Measurements from ENCODE around the gene PNMA8B. TPM values are rescaled to one million over a fixed set of nuclear protein-coding genes. Genes with fewer than 3 reads are reported as not detected.
"Not testable (repeated sequence)": the region's sequence is repeated elsewhere in the genome, so short reads cannot be mapped to it uniquely, and the experiment has no call there.

Gene PNMA8B, protein sequence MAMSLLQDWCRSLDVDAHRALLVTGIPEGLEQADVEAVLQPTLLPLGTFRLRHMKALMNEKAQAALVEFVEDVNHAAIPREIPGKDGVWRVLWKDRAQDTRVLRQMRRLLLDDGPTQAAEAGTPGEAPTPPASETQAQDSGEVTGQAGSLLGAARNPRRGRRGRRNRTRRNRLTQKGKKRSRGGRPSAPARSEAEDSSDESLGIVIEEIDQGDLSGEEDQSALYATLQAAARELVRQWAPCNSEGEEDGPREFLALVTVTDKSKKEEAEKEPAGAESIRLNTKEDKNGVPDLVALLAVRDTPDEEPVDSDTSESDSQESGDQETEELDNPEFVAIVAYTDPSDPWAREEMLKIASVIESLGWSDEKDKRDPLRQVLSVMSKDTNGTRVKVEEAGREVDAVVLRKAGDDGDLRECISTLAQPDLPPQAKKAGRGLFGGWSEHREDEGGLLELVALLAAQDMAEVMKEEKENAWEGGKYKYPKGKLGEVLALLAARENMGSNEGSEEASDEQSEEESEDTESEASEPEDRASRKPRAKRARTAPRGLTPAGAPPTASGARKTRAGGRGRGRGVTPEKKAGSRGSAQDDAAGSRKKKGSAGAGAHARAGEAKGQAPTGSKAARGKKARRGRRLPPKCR
- under 1 TPM; 0.05 to 0.11 (median 0.08) TPM for total RNA-seq

DNA sequence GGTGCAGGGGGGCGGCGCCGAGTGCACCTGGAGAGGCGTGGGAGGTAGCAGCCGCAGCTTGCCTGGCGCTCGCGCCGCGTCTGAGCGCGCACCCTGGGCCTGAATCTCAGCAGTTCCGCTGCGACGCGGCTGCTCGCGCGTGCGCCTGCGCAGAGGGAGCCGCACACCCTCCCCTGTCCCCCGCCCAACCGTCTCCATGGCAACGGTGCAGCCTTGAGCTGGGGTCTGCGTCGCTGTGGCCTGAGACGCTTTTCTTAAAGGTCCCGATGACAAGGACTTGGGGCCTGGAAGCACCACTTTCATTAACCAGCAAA, at the start of gene PNMA8B:
Gene PNMA8B (minus strand): TSS at position 82 of the 314 bp plus-strand sequence. CDS start 402 bp downstream, outside the sequence.
- peaks cover 16% of the 10 kb centered on the region for H3K4me1 Mint-ChIP-seq (ENCODE audit: low read depth)
- H3K36me3 Mint-ChIP-seq (ENCODE audit: insufficient read depth) = no peaks in the 10 kb centered on the region
- H3K27me3 Mint-ChIP-seq (ENCODE audit: low read depth) = peaks cover 53% of the 10 kb centered on the region
- ATAC-seq = peak in 1 of 2 donors; percentile 15
- H3K4me3 Mint-ChIP-seq = no peak within 1 kb of the TSS
- no peaks in the 10 kb centered on the region for H3K9me3 Mint-ChIP-seq
- DNase-seq = peak; percentile 24

DNA sequence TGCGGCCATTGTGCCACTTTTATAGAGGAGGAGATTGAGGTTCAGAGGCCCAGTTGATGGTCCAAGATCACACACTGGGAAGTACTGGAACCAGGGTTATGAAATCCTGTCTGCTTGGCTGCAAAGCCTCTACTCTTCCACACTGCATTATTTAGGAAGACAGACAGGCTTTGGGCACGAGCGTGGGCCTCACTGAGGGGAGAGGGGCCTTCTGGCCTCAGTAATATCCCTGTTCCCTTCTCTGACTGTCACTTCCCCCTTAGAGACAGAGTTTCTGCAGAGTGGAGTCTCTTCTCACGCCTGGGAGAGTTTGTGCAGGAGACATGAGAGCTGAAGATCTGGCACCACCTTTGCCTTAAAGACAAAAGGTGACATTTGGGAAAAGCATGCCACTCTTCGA, 49.0 kb upstream of the PNMA8B start:
- Mint-ChIP-seq H3K27me3 (ENCODE audit: low read depth) (no peaks in the 10 kb centered on the region), H3K36me3 (ENCODE audit: insufficient read depth) (no peaks in the 10 kb centered on the region), H3K4me3 (no peak overlapping the region), H3K9me3 (no peaks in the 10 kb centered on the region), H3K4me1 (ENCODE audit: low read depth) (peaks cover 5% of the 10 kb centered on the region)
- ATAC-seq = no peak
- DNase-seq = no peak

DNA sequence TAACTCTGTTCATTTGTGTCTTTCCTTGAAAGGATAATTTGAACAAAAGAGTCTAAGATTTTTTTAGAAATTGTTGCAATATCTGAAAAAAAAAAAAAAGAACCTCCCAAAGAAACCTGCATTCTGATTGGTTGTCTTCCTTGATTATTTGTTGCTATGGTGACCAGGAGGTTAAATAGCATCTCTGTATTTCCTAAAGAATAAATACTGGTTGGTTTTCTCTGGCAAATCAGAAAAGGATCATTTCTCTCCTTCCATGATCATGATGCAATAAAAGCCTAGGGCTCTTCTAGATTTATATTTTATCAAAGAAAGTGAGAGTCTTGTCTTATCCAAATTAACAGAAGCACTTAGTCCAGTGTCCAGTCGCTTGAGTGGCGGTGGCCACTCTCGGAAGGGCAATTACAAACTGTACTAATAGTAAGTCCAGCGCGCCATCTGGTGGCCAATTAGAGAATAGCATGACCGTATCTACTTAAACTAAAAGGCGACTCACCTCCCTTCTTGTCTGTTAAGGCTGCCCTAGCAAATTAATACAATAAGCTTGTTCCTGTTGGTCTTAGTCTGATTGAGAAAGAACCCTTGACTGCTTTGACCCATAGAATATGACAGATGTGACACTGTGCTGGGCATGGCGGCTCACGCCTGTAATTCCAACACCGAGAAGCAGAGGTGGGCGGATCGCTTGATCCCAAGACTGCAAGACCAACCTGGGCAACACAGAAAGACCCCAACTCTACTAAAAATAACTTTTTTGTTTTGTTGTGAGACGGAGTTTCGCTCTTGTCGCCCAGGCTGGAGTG, 47.0 kb upstream of the PNMA8B start:
- no peaks in the 10 kb centered on the region for H3K27me3 Mint-ChIP-seq (ENCODE audit: low read depth)
- DNase-seq (peak; percentile 80), ATAC-seq (peak; percentile 43 to 46)
- peaks cover 5% of the 10 kb centered on the region for H3K4me1 Mint-ChIP-seq (ENCODE audit: low read depth)
- no peaks in the 10 kb centered on the region for H3K36me3 Mint-ChIP-seq (ENCODE audit: insufficient read depth)
- H3K4me3 Mint-ChIP-seq = no peak overlapping the region
- H3K9me3 Mint-ChIP-seq = no peaks in the 10 kb centered on the region

DNA sequence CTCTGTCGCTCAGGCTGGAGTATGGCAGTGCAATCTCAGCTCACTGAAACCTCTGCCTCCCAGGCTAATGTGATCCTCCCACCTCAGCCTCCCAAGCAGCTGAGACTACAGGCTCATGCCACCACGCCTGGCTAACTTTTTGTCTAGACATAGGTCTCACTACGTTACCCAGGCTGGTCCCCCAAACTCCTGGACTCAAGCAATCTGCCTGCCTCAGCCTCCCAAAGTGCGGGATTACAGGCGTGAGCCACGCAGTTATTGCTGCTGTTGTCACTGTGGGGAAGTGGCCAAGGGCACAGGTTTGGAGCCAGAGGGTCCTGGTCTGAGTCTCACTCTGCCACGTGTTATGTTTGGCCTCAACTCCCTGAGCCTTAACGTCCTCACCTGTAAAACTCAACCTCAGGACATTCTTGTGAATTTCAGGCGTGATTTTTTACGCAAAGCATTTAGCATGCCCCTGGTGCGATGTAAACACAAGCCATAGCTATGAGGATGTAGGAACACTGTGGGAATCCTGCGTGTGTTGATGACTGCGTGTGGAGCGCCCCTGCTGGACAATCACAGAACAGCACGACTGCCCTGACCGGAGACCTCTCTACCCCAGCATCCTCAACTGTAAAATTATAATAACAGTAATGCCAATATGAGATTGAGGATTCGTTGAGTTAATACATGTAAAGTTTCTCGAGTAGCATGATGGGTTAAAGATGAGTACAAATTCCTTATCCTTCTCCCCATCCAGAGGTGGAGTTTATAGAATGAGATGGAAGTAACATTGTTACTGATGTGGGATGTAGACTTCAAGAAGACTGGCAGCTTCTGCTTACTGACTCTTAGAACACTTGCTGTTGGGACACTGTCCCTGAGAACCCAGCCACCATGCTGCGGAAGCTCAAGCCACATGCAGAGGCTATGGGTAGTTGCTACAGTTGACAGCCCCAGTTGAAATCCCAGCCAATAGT, 41.8 kb upstream of the PNMA8B start:
- DNase-seq (peak; percentile 68), ATAC-seq (peak; percentile 67 to 85)
- H3K36me3 Mint-ChIP-seq (ENCODE audit: insufficient read depth) = no peaks in the 10 kb centered on the region
- no peaks in the 10 kb centered on the region for H3K9me3 Mint-ChIP-seq
- no peak overlapping the region for H3K4me3 Mint-ChIP-seq
- H3K27me3 Mint-ChIP-seq (ENCODE audit: low read depth) = no peaks in the 10 kb centered on the region
- peaks cover 4% of the 10 kb centered on the region for H3K4me1 Mint-ChIP-seq (ENCODE audit: low read depth)

- Mint-ChIP-seq H3K27me3 (ENCODE audit: low read depth) (no peaks in the 10 kb centered on the region), H3K4me1 (ENCODE audit: low read depth) (peaks cover 4% of the 10 kb centered on the region), H3K4me3 (no peak overlapping the region), H3K9me3 (no peaks in the 10 kb centered on the region), H3K36me3 (ENCODE audit: insufficient read depth) (no peaks in the 10 kb centered on the region)
- DNase-seq (no peak), ATAC-seq (no peak)
Measured at GRCh38 chr19:46536391-46536790, 40.7 kb upstream of the PNMA8B start.

- H3K4me1 Mint-ChIP-seq (ENCODE audit: low read depth) = peaks cover 15% of the 10 kb centered on the region
- ATAC-seq (no peak), DNase-seq (no peak)
- H3K27me3 Mint-ChIP-seq (ENCODE audit: low read depth) = no peaks in the 10 kb centered on the region
- no peak overlapping the region for H3K4me3 Mint-ChIP-seq
- H3K9me3 Mint-ChIP-seq = no peaks in the 10 kb centered on the region
- no peaks in the 10 kb centered on the region for H3K36me3 Mint-ChIP-seq (ENCODE audit: insufficient read depth)
Measured at GRCh38 chr19:46533621-46534081, 38.0 kb upstream of the PNMA8B start.

- DNase-seq = no peak
- H3K4me3 Mint-ChIP-seq = no peak overlapping the region
- no peaks in the 10 kb centered on the region for H3K9me3 Mint-ChIP-seq
- no peaks in the 10 kb centered on the region for H3K27me3 Mint-ChIP-seq (ENCODE audit: low read depth)
- ATAC-seq = no peak
- no peaks in the 10 kb centered on the region for H3K36me3 Mint-ChIP-seq (ENCODE audit: insufficient read depth)
- peaks cover 15% of the 10 kb centered on the region for H3K4me1 Mint-ChIP-seq (ENCODE audit: low read depth)
Measured at GRCh38 chr19:46533078-46533620, 37.5 kb upstream of the PNMA8B start.

GRCh38 chr19:46530636-46531035, 35.0 kb upstream of the PNMA8B start:
- DNase-seq = no peak
- H3K4me3 Mint-ChIP-seq = no peak overlapping the region
- no peaks in the 10 kb centered on the region for H3K27me3 Mint-ChIP-seq (ENCODE audit: low read depth)
- H3K4me1 Mint-ChIP-seq (ENCODE audit: low read depth) = peaks cover 11% of the 10 kb centered on the region
- ATAC-seq = peak; percentile 35 to 38
- no peaks in the 10 kb centered on the region for H3K36me3 Mint-ChIP-seq (ENCODE audit: insufficient read depth)
- H3K9me3 Mint-ChIP-seq = no peaks in the 10 kb centered on the region

GRCh38 chr19:46529622-46530451, 34.2 kb upstream of the PNMA8B start:
- Mint-ChIP-seq H3K4me3 (no peak overlapping the region), H3K27me3 (ENCODE audit: low read depth) (no peaks in the 10 kb centered on the region), H3K9me3 (no peaks in the 10 kb centered on the region), H3K36me3 (ENCODE audit: insufficient read depth) (no peaks in the 10 kb centered on the region), H3K4me1 (ENCODE audit: low read depth) (peaks cover 12% of the 10 kb centered on the region)
- peak; percentile 79 for DNase-seq
- ATAC-seq = peak; percentile 70 to 75

- H3K36me3 Mint-ChIP-seq (ENCODE audit: insufficient read depth) = no peaks in the 10 kb centered on the region
- H3K4me1 Mint-ChIP-seq (ENCODE audit: low read depth) = peaks cover 19% of the 10 kb centered on the region
- no peak overlapping the region for H3K4me3 Mint-ChIP-seq
- no peak for ATAC-seq
- H3K9me3 Mint-ChIP-seq = no peaks in the 10 kb centered on the region
- DNase-seq = no peak
- H3K27me3 Mint-ChIP-seq (ENCODE audit: low read depth) = no peaks in the 10 kb centered on the region
Measured at GRCh38 chr19:46528601-46529590, 33.2 kb upstream of the PNMA8B start.

DNA sequence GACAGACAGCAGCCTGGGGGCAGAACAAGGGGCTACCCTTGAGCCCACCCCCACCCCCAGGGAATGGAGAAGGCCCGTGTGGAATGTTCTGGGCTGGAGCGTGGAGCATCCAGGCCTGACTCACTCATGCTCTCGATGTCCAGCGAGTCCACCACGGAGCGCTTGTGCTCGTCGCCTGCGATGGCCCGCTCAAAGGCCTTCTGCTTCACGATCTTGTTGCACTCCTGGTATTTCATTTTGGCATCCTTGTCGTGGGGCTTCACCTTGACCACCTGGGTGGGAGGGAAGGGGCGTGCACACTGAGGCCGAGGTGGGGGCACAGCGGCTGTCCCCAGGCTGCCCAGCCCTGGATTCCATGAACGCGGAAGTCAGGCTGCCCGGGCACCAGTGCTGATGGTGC, 31.1 kb upstream of the PNMA8B start:
- not testable (repeated sequence) for H3K4me3 Mint-ChIP-seq; H3K36me3 Mint-ChIP-seq (ENCODE audit: insufficient read depth); DNase-seq; H3K9me3 Mint-ChIP-seq; H3K27me3 Mint-ChIP-seq (ENCODE audit: low read depth); ATAC-seq
- peaks cover 33% of the 10 kb centered on the region for H3K4me1 Mint-ChIP-seq (ENCODE audit: low read depth)

DNA sequence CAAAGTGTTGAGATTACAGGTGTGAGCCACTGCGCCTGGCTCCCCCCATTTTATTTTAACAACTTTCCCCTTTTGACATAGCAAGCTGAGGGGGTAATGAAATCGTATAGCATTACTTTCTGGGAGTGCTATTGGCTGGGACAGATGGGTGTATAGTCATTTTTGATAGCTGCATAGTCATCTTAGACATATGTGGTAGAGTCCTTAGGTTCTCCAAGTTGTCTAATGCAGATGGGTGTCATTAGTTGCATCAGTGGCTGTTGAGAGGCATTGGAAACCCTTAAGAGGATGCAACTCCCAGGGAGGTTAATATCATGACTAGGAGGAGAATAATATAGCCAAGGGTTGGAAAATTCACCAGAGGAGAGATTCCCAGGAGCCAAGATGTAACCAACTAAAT, 28.6 kb upstream of the PNMA8B start:
- Mint-ChIP-seq H3K27me3 (ENCODE audit: low read depth) (no peaks in the 10 kb centered on the region), H3K4me1 (ENCODE audit: low read depth) (peaks cover 42% of the 10 kb centered on the region), H3K4me3 (no peak overlapping the region), H3K36me3 (ENCODE audit: insufficient read depth) (no peaks in the 10 kb centered on the region), H3K9me3 (no peaks in the 10 kb centered on the region)
- ATAC-seq (peak in 1 of 2 donors; percentile 24), DNase-seq (no peak)

Measured in activated T-cell treated with anti-CD3 and anti-CD28 coated beads, Interleukin-2, amount 50 U/mL, for 4 hours (primary cell).